Suppressor macrophage treated with lipopolysaccharide for 4 hours (primary cell): ENCODE results near the gene PTPRM.

Experiments used
- DNase-seq: peaks from one replicate; pipeline ENCODE4 v3.0.0-alpha.2; 2020

Gene PTPRM

GRCh38 chr18:8081872-8082553 is 514.9 kb downstream of the PTPRM start:
- DNase-seq = no peak

GRCh38 chr18:8084160-8084559 is 517.0 kb downstream of the PTPRM start:
- no peak for DNase-seq

GRCh38 chr18:8088626-8089025 is 521.5 kb downstream of the PTPRM start:
- no peak for DNase-seq

GRCh38 chr18:8091035-8091434 is 523.9 kb downstream of the PTPRM start:
- DNase-seq = no peak

- DNase-seq = no peak
Measured at GRCh38 chr18:8095947-8096570, 528.9 kb downstream of the PTPRM start.

- DNase-seq = no peak
Measured at GRCh38 chr18:8097399-8097798, 530.3 kb downstream of the PTPRM start.

GRCh38 chr18:8097927-8098326 is 530.8 kb downstream of the PTPRM start:
- no peak for DNase-seq

GRCh38 chr18:8106603-8107002 is 539.5 kb downstream of the PTPRM start:
- no peak for DNase-seq

GRCh38 chr18:8107426-8107825 is 540.3 kb downstream of the PTPRM start:
- no peak for DNase-seq

- no peak for DNase-seq
Measured at GRCh38 chr18:8114480-8114879, 547.4 kb downstream of the PTPRM start.

GRCh38 chr18:8116341-8117005 is 549.4 kb downstream of the PTPRM start:
- no peak for DNase-seq

GRCh38 chr18:8117006-8117371 is 549.9 kb downstream of the PTPRM start:
- no peak for DNase-seq

GRCh38 chr18:8121101-8121500 is 554.0 kb downstream of the PTPRM start:
- DNase-seq = no peak

- DNase-seq = no peak
Measured at GRCh38 chr18:8121942-8122480, 554.9 kb downstream of the PTPRM start.

GRCh38 chr18:8124232-8125146 is 557.4 kb downstream of the PTPRM start:
- DNase-seq = no peak

GRCh38 chr18:8130096-8130495 is 563.0 kb downstream of the PTPRM start:
- DNase-seq = no peak

GRCh38 chr18:8133032-8133431 is 565.9 kb downstream of the PTPRM start:
- DNase-seq = no peak

- DNase-seq = no peak
Measured at GRCh38 chr18:8133888-8134287, 566.8 kb downstream of the PTPRM start.

- no peak for DNase-seq
Measured at GRCh38 chr18:8139127-8139527, 572.0 kb downstream of the PTPRM start.

GRCh38 chr18:8139891-8140406 is 572.8 kb downstream of the PTPRM start:
- DNase-seq = no peak

GRCh38 chr18:8140841-8141501 is 573.9 kb downstream of the PTPRM start:
- DNase-seq = no peak

- DNase-seq = no peak
Measured at GRCh38 chr18:8142131-8142711, 575.1 kb downstream of the PTPRM start.
